ENCODE measurements around the gene CDK2.
"Not testable (repeated sequence)": the region's sequence is repeated elsewhere in the genome, so short reads cannot be mapped to it uniquely, and the experiment has no call there.

The CDK2 gene

GRCh38 chr12:55966408-55967281, at the start of gene CDK2:
TSS of gene CDK2 (plus strand) at chr12:55966830. CDS start at chr12:55967009, 179 bp downstream.
- peaks cover 34% of the 10 kb centered on the region for H3K36me3 ChIP-seq (ENCODE audit: insufficient read depth, low read length)
- H3K4me1 ChIP-seq (ENCODE audit: insufficient read depth, low read length), result peaks cover 26% of the 10 kb centered on the region
- peak within 1 kb of the TSS; percentile 88 for H3K4me3 ChIP-seq (ENCODE audit: low read length)
- no peaks in the 10 kb centered on the region for H3K27me3 ChIP-seq (ENCODE audit: insufficient read depth, low read length)
- H3K9me3 ChIP-seq (ENCODE audit: low read length), result no peaks in the 10 kb centered on the region
- H2AFZ ChIP-seq (ENCODE audit: low read depth, low read length), result peak within 1 kb of the TSS; percentile 93

- not testable (repeated sequence) for H3K9me3 ChIP-seq (ENCODE audit: low read length); H3K4me1 ChIP-seq (ENCODE audit: insufficient read depth, low read length); H3K4me3 ChIP-seq (ENCODE audit: low read length); H3K27me3 ChIP-seq (ENCODE audit: insufficient read depth, low read length); H2AFZ ChIP-seq (ENCODE audit: low read depth, low read length)
- H3K36me3 ChIP-seq (ENCODE audit: insufficient read depth, low read length), result peaks cover 21% of the 10 kb centered on the region
Measured at GRCh38 chr12:55919032-55919431, 47.6 kb upstream of the CDK2 start.

- H3K27me3 ChIP-seq (ENCODE audit: insufficient read depth, low read length), result no peaks in the 10 kb centered on the region
- no peak overlapping the region for H3K4me3 ChIP-seq (ENCODE audit: low read length)
- H3K36me3 ChIP-seq (ENCODE audit: insufficient read depth, low read length), result peaks cover 16% of the 10 kb centered on the region
- no peak overlapping the region for H2AFZ ChIP-seq (ENCODE audit: low read depth, low read length)
- no peaks in the 10 kb centered on the region for H3K9me3 ChIP-seq (ENCODE audit: low read length)
- H3K4me1 ChIP-seq (ENCODE audit: insufficient read depth, low read length), result peaks cover 14% of the 10 kb centered on the region
Measured at GRCh38 chr12:55922126-55922525, 44.5 kb upstream of the CDK2 start.

DNA sequence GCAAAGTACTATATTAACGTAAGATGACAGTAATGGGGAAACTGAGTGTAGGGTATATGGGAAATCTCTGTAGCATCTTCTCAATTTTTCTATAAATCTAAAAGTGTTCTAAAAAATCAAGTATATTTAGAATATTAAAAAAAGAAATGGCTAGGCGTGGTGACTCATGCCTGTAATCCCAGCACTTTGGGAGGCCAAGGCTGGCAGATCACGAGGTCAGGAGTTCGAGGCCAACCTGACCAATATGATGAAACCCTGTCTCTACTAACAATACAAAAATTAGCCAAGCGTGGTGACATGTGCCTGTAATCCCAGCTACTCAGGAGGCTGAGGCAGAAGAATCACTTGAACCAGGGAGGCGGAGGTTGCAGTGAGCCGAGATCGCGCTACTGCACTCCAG, 43.0 kb upstream of the CDK2 start:
- H3K36me3 ChIP-seq (ENCODE audit: insufficient read depth, low read length), result peaks cover 16% of the 10 kb centered on the region
- H3K27me3 ChIP-seq (ENCODE audit: insufficient read depth, low read length); H3K4me3 ChIP-seq (ENCODE audit: low read length); H2AFZ ChIP-seq (ENCODE audit: low read depth, low read length); H3K9me3 ChIP-seq (ENCODE audit: low read length): not testable (repeated sequence)
- peaks cover 14% of the 10 kb centered on the region for H3K4me1 ChIP-seq (ENCODE audit: insufficient read depth, low read length)

DNA sequence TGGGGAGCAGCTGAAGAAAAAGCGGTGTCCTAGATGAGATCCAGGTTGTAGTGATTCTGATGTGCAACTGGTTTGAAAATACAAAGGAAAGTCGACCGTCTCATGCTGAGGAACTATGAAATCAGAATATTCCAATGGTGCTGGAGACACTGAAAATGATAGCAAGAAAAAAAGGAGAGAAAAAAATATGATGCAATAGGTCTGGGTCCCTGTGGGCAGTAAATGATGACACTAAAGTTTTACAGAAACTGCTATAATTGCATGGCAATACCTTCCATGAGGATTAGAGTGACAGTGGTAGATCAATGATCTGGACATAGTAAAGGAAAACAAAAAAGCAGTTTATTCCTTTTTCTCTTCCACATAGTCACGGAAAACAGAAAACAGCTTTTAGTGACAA, 41.3 kb upstream of the CDK2 start:
- Histone ChIP-seq H3K9me3 (ENCODE audit: low read length) (no peaks in the 10 kb centered on the region), H2AFZ (ENCODE audit: low read depth, low read length) (no peak overlapping the region), H3K27me3 (ENCODE audit: insufficient read depth, low read length) (no peaks in the 10 kb centered on the region), H3K36me3 (ENCODE audit: insufficient read depth, low read length) (peaks cover 16% of the 10 kb centered on the region), H3K4me1 (ENCODE audit: insufficient read depth, low read length) (peaks cover 14% of the 10 kb centered on the region), H3K4me3 (ENCODE audit: low read length) (peak overlapping the region; percentile 91)

- H3K4me3 ChIP-seq (ENCODE audit: low read length), result peak overlapping the region; percentile 91
- peaks cover 19% of the 10 kb centered on the region for H3K4me1 ChIP-seq (ENCODE audit: insufficient read depth, low read length)
- peaks cover 16% of the 10 kb centered on the region for H3K36me3 ChIP-seq (ENCODE audit: insufficient read depth, low read length)
- no peaks in the 10 kb centered on the region for H3K27me3 ChIP-seq (ENCODE audit: insufficient read depth, low read length)
- H2AFZ ChIP-seq (ENCODE audit: low read depth, low read length), result peak overlapping the region; percentile 76
- H3K9me3 ChIP-seq (ENCODE audit: low read length), result no peaks in the 10 kb centered on the region
Measured at GRCh38 chr12:55925870-55926737, 40.5 kb upstream of the CDK2 start.

- Histone ChIP-seq H3K27me3 (ENCODE audit: insufficient read depth, low read length) (no peaks in the 10 kb centered on the region), H3K4me1 (ENCODE audit: insufficient read depth, low read length) (peaks cover 21% of the 10 kb centered on the region), H2AFZ (ENCODE audit: low read depth, low read length) (peak overlapping the region; percentile 76), H3K36me3 (ENCODE audit: insufficient read depth, low read length) (peaks cover 13% of the 10 kb centered on the region), H3K9me3 (ENCODE audit: low read length) (no peaks in the 10 kb centered on the region), H3K4me3 (ENCODE audit: low read length) (peak overlapping the region; percentile 91)
Measured at GRCh38 chr12:55926738-55927587, 39.7 kb upstream of the CDK2 start.

DNA sequence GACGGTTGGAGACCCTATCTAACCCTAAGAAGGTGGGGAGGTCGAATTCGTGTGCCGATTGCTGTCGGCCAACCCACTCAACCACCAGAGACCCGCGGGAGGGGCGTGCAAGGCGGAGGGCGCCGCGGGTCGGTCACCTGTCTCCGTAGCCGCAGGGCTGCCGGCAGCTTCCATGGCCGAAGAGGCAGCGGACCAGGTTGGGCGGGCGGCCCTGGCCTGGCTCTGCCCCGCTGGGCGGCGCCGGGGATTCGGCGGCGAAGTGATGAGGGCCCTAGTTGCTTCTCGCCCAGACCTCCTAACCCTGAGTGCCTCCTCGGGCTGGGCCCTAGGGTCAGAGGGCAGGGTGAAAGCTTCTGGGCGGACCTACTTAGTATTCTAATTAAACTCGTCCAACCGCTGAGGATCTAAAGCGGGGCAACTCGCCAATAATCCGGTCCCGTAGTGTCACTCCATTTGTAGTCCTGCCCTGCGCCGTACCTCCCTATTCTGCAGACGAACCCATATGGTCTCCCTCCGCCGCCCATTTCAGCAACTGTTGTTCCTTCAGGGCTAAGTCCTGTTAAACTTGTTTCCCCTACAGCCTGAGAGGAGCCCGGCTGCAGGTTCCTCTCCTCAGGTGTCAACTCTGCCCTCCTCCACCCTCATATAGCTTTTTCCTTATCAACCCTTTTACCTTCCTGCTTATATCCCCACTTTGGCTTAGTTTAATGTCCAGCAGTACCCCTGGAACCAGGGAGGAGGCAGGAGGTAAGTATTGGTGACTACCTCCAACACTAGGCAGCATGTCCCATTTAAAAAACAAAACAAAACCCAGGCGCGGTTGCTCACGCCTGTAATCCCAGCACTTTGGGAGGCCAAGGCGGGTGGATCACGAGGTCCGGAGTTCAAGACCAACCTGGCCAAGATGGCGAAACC, 38.8 kb upstream of the CDK2 start, which contains the start of gene PYM1:
TSS of gene PYM1 (minus strand) at position 307 of the 915 bp plus-strand sequence. CDS start at position 174, 133 bp downstream.
- H3K36me3 ChIP-seq (ENCODE audit: insufficient read depth, low read length), result peaks cover 5% of the 10 kb centered on the region

DNA sequence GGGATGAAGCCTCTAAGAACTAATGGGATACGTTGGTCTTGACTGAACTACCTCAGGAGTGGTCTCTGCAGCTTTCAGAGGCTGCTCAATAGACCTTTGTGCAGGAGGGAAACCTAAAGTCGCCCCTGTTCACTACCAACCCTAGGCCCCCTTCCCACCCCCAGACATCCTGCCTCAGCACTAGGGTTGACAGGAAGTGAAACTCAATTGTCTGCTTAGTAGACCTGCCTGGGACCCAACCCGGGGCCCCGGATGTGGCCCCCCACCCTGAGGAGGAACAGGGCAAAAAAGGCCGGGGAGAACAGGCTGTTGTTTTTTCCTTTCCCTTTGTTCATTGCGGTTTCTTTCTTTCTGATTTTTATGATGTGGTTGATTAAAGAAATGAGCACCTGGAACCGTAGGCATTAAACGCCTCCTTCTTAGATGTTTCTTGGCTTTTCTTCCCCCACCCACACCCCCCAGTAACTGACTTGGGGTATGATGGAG, 37.3 kb upstream of the CDK2 start:
- Histone ChIP-seq H3K4me3 (ENCODE audit: low read length) (no peak overlapping the region), H3K4me1 (ENCODE audit: insufficient read depth, low read length) (peaks cover 26% of the 10 kb centered on the region), H3K36me3 (ENCODE audit: insufficient read depth, low read length) (peaks cover 5% of the 10 kb centered on the region), H2AFZ (ENCODE audit: low read depth, low read length) (no peak overlapping the region), H3K9me3 (ENCODE audit: low read length) (no peaks in the 10 kb centered on the region), H3K27me3 (ENCODE audit: insufficient read depth, low read length) (peaks cover 6% of the 10 kb centered on the region)

More for the DNA sequence above, 38.8 kb upstream of the CDK2 start, which contains the start of gene PYM1:
- peak within 1 kb of the TSS; percentile 76 for H2AFZ ChIP-seq (ENCODE audit: low read depth, low read length)
- no peaks in the 10 kb centered on the region for H3K9me3 ChIP-seq (ENCODE audit: low read length)
- H3K4me1 ChIP-seq (ENCODE audit: insufficient read depth, low read length), result peaks cover 26% of the 10 kb centered on the region
- peaks cover 6% of the 10 kb centered on the region for H3K27me3 ChIP-seq (ENCODE audit: insufficient read depth, low read length)
- peak within 1 kb of the TSS; percentile 91 for H3K4me3 ChIP-seq (ENCODE audit: low read length)

- H3K36me3 ChIP-seq (ENCODE audit: insufficient read depth, low read length), result no peaks in the 10 kb centered on the region
- H2AFZ ChIP-seq (ENCODE audit: low read depth, low read length), result peak within 1 kb of the TSS; percentile 63
- H3K4me3 ChIP-seq (ENCODE audit: low read length), result peak within 1 kb of the TSS; percentile 49
- H3K4me1 ChIP-seq (ENCODE audit: insufficient read depth, low read length), result peaks cover 19% of the 10 kb centered on the region
- peaks cover 6% of the 10 kb centered on the region for H3K27me3 ChIP-seq (ENCODE audit: insufficient read depth, low read length)
- H3K9me3 ChIP-seq (ENCODE audit: low read length), result no peaks in the 10 kb centered on the region
Measured at GRCh38 chr12:55930771-55931316, 35.8 kb upstream of the CDK2 start, which contains the start of gene DGKA. TSS of gene DGKA (plus strand) at chr12:55931162. CDS start at chr12:55936504, 5,342 bp downstream.

DNA sequence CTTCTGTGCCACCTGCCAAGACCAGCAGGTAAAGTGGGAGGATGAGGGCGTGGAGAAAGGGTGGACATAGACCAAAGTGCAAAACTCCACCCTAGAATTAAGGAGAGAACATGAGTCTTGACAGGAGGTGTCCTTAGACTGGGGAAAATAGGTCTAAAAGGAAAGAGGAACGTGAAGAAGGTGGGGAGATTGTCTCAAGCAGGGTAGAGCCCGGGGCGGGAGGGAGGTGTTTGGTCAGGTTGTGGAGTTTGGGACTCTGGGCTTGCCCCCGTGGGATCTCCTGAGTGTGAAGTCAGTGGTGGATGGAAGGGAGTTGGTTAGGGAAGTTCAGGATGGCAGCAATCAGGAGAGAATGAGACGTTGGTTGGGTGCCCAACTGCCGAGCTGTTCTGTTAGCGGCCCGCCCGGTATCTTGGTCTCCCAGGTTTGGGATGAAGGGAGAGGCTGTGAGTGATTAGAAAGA, 35.3 kb upstream of the CDK2 start:
- H3K4me3 ChIP-seq (ENCODE audit: low read length), result peak overlapping the region; percentile 49
- H3K4me1 ChIP-seq (ENCODE audit: insufficient read depth, low read length), result peaks cover 14% of the 10 kb centered on the region

More for the DNA sequence above, 35.3 kb upstream of the CDK2 start:
- Histone ChIP-seq H3K9me3 (ENCODE audit: low read length) (no peaks in the 10 kb centered on the region), H2AFZ (ENCODE audit: low read depth, low read length) (peak overlapping the region; percentile 63), H3K36me3 (ENCODE audit: insufficient read depth, low read length) (no peaks in the 10 kb centered on the region), H3K27me3 (ENCODE audit: insufficient read depth, low read length) (peaks cover 6% of the 10 kb centered on the region)
